ENCODE measurements around the gene HSD17B12.

HSD17B12 gene

GRCh38 chr11:43894546-43894945 lies 214.0 kb downstream of the HSD17B12 start:
- Histone ChIP-seq H3K79me2 (ENCODE audit: insufficient read depth, low read length) (no peaks in the 10 kb centered on the region), H3K27ac (ENCODE audit: low read length) (no peak overlapping the region), H2AFZ (ENCODE audit: low read depth, low read length) (no peak overlapping the region), H3K27me3 (ENCODE audit: insufficient read depth, low read length, poor library complexity) (no peaks in the 10 kb centered on the region), H3K4me3 (ENCODE audit: low read depth in 1 of 2, low read length in 2 of 2) (no peak overlapping the region), H3K9ac (ENCODE audit: low read depth, low read length) (no peak overlapping the region), H3K4me2 (ENCODE audit: insufficient read depth, low read length) (no peak overlapping the region), H3K9me3 (ENCODE audit: insufficient read depth, low read length, severe bottlenecking) (no peaks in the 10 kb centered on the region), H4K20me1 (ENCODE audit: insufficient read depth, low read length) (no peaks in the 10 kb centered on the region; the same call in 1 of the 2 replicates), H3K36me3 (ENCODE audit: insufficient read depth, low read length) (peaks cover 28% of the 10 kb centered on the region; the same call in 1 of the 2 replicates), H3K4me1 (ENCODE audit: insufficient read depth, low read length) (no peaks in the 10 kb centered on the region)
- DNase-seq (no peak), ATAC-seq (ENCODE audit: insufficient read depth, low read depth) (no peak)
- no peak for TF ChIP-seq EZH2 (IDR thresholded peaks at IDR 0.05; ENCODE audit: borderline replicate concordance, low read depth, low read length, severe bottlenecking)
- TF ChIP-seq CTCF (IDR thresholded peaks at IDR 0.05; ENCODE audit: borderline replicate concordance, extremely low read depth, low read length, poor library complexity, severe bottlenecking) = no peak

GRCh38 chr11:43895601-43896000 lies 215.1 kb downstream of the HSD17B12 start:
- Histone ChIP-seq H3K9ac (ENCODE audit: low read depth, low read length) (no peak overlapping the region), H3K9me3 (ENCODE audit: insufficient read depth, low read length, severe bottlenecking) (no peaks in the 10 kb centered on the region), H3K4me2 (ENCODE audit: insufficient read depth, low read length) (no peak overlapping the region), H3K36me3 (ENCODE audit: insufficient read depth, low read length) (peaks cover 25% of the 10 kb centered on the region; the same call in 1 of the 2 replicates), H3K4me1 (ENCODE audit: insufficient read depth, low read length) (no peaks in the 10 kb centered on the region), H3K27ac (ENCODE audit: low read length) (no peak overlapping the region), H3K27me3 (ENCODE audit: insufficient read depth, low read length, poor library complexity) (no peaks in the 10 kb centered on the region), H2AFZ (ENCODE audit: low read depth, low read length) (no peak overlapping the region), H3K4me3 (ENCODE audit: low read depth in 1 of 2, low read length in 2 of 2) (no peak overlapping the region), H4K20me1 (ENCODE audit: insufficient read depth, low read length) (no peaks in the 10 kb centered on the region; the same call in 1 of the 2 replicates), H3K79me2 (ENCODE audit: insufficient read depth, low read length) (no peaks in the 10 kb centered on the region)
- ATAC-seq (ENCODE audit: insufficient read depth, low read depth) (no peak), DNase-seq (no peak)
- TF ChIP-seq CTCF (IDR thresholded peaks at IDR 0.05; ENCODE audit: borderline replicate concordance, extremely low read depth, low read length, poor library complexity, severe bottlenecking) (no peak), EZH2 (IDR thresholded peaks at IDR 0.05; ENCODE audit: borderline replicate concordance, low read depth, low read length, severe bottlenecking) (no peak)

- no peaks in the 10 kb centered on the region for H3K27me3 ChIP-seq (ENCODE audit: insufficient read depth, low read length, poor library complexity)
- no peak overlapping the region for H3K4me3 ChIP-seq (ENCODE audit: low read depth in 1 of 2, low read length in 2 of 2)
- no peaks in the 10 kb centered on the region for H3K9me3 ChIP-seq (ENCODE audit: insufficient read depth, low read length, severe bottlenecking)
- no peak for ATAC-seq (ENCODE audit: insufficient read depth, low read depth)
- H3K79me2 ChIP-seq (ENCODE audit: insufficient read depth, low read length) = no peaks in the 10 kb centered on the region
- no peaks in the 10 kb centered on the region; the same call in 1 of the 2 replicates for H4K20me1 ChIP-seq (ENCODE audit: insufficient read depth, low read length)
- H3K27ac ChIP-seq (ENCODE audit: low read length) = no peak overlapping the region
- no peak overlapping the region for H3K4me2 ChIP-seq (ENCODE audit: insufficient read depth, low read length)
- DNase-seq = no peak
- H3K36me3 ChIP-seq (ENCODE audit: insufficient read depth, low read length) = peaks cover 14% of the 10 kb centered on the region; the same call in 1 of the 2 replicates
- H2AFZ ChIP-seq (ENCODE audit: low read depth, low read length) = no peak overlapping the region
- TF ChIP-seq CTCF (IDR thresholded peaks at IDR 0.05; ENCODE audit: borderline replicate concordance, extremely low read depth, low read length, poor library complexity, severe bottlenecking) (no peak), EZH2 (IDR thresholded peaks at IDR 0.05; ENCODE audit: borderline replicate concordance, low read depth, low read length, severe bottlenecking) (no peak)
- H3K9ac ChIP-seq (ENCODE audit: low read depth, low read length) = no peak overlapping the region
- H3K4me1 ChIP-seq (ENCODE audit: insufficient read depth, low read length) = no peaks in the 10 kb centered on the region
Observed at GRCh38 chr11:43898574-43898973, 218.0 kb downstream of the HSD17B12 start.

GRCh38 chr11:43899094-43899493 lies 218.6 kb downstream of the HSD17B12 start:
- Histone ChIP-seq H2AFZ (ENCODE audit: low read depth, low read length) (no peak overlapping the region), H3K4me3 (ENCODE audit: low read depth in 1 of 2, low read length in 2 of 2) (no peak overlapping the region), H3K9ac (ENCODE audit: low read depth, low read length) (no peak overlapping the region), H3K36me3 (ENCODE audit: insufficient read depth, low read length) (peaks cover 14% of the 10 kb centered on the region; the same call in 1 of the 2 replicates), H3K27ac (ENCODE audit: low read length) (no peak overlapping the region), H4K20me1 (ENCODE audit: insufficient read depth, low read length) (no peaks in the 10 kb centered on the region; the same call in 1 of the 2 replicates), H3K27me3 (ENCODE audit: insufficient read depth, low read length, poor library complexity) (no peaks in the 10 kb centered on the region), H3K9me3 (ENCODE audit: insufficient read depth, low read length, severe bottlenecking) (no peaks in the 10 kb centered on the region), H3K4me2 (ENCODE audit: insufficient read depth, low read length) (no peak overlapping the region), H3K79me2 (ENCODE audit: insufficient read depth, low read length) (no peaks in the 10 kb centered on the region), H3K4me1 (ENCODE audit: insufficient read depth, low read length) (no peaks in the 10 kb centered on the region)
- no peak for TF ChIP-seq CTCF (IDR thresholded peaks at IDR 0.05; ENCODE audit: borderline replicate concordance, extremely low read depth, low read length, poor library complexity, severe bottlenecking)
- no peak for TF ChIP-seq EZH2 (IDR thresholded peaks at IDR 0.05; ENCODE audit: borderline replicate concordance, low read depth, low read length, severe bottlenecking)
- DNase-seq (no peak), ATAC-seq (ENCODE audit: insufficient read depth, low read depth) (no peak)

All from DND-41 (cell line).